GM12801 (cell line): Measurements from ENCODE around the gene DGUOK.

Experiments used
- CTCF ChIP-seq: IDR thresholded peaks from one replicate; pipeline ENCODE4 v1.5.1; 2011; ENCODE audit warnings: control low read depth; ENCODE audit not compliant: insufficient read length; ENCODE audit errors: extremely low read depth

Gene DGUOK

GRCh38 chr2:74000666-74001065, 74.0 kb downstream of the DGUOK start:
- no peak for TF ChIP-seq CTCF

GRCh38 chr2:74001121-74001520, 74.4 kb downstream of the DGUOK start:
- no peak for TF ChIP-seq CTCF

GRCh38 chr2:74001781-74002504, 75.3 kb downstream of the DGUOK start:
- TF ChIP-seq CTCF, result no peak

- TF ChIP-seq CTCF, result no peak
Observed at GRCh38 chr2:74002505-74003421, 76.1 kb downstream of the DGUOK start.

GRCh38 chr2:74003494-74004211, 77.0 kb downstream of the DGUOK start:
- TF ChIP-seq CTCF, result no peak

GRCh38 chr2:74004212-74005182, 77.8 kb downstream of the DGUOK start:
- TF ChIP-seq CTCF, result no peak
